Ishikawa (cell line): ENCODE measurements around the gene TMEM266.

ENCODE experiments used
- CEBPB ChIP-seq: IDR thresholded peaks from 2 replicates; pipeline ENCODE4 v1.6.1; 2012
- CREB1 ChIP-seq: IDR thresholded peaks from 2 replicates; pipeline ENCODE4 v1.6.1; 2012; ENCODE audit warnings: low read depth
- EGR1 ChIP-seq: IDR thresholded peaks from 2 replicates; pipeline ENCODE4 v1.6.1; 2012
- EP300 ChIP-seq: IDR thresholded peaks from 2 replicates; pipeline ENCODE4 v1.6.1; 2012; ENCODE audit warnings: borderline replicate concordance
- FOXM1 ChIP-seq: IDR thresholded peaks from 2 replicates; pipeline ENCODE4 v1.6.1; 2012; ENCODE audit warnings: low read depth, borderline replicate concordance
- MAX ChIP-seq: IDR thresholded peaks from 2 replicates; pipeline ENCODE4 v1.6.1; 2012
- NFIC ChIP-seq: IDR thresholded peaks from 2 replicates; pipeline ENCODE4 v1.6.1; 2012
- RAD21 ChIP-seq: IDR thresholded peaks from 2 replicates; pipeline ENCODE4 v1.6.1; 2012; ENCODE audit warnings: low read depth
- REST ChIP-seq: IDR thresholded peaks from 2 replicates; pipeline ENCODE4 v1.6.1; 2012; ENCODE audit warnings: low read depth, mild to moderate bottlenecking
- TAF1 ChIP-seq: IDR thresholded peaks from 2 replicates; pipeline ENCODE4 v1.6.1; 2012; ENCODE audit warnings: low read depth, mild to moderate bottlenecking
- TCF12 ChIP-seq: IDR thresholded peaks from 2 replicates; pipeline ENCODE4 v1.6.1; 2012; ENCODE audit warnings: low read depth
- TEAD4 ChIP-seq: IDR thresholded peaks from 2 replicates; pipeline ENCODE4 v1.6.1; 2012
- YY1 ChIP-seq: IDR thresholded peaks from 2 replicates; pipeline ENCODE4 v1.6.1; 2012; ENCODE audit warnings: low read depth
- ZBTB7A ChIP-seq: IDR thresholded peaks from 2 replicates; pipeline ENCODE4 v1.6.1; 2012; ENCODE audit warnings: low read depth
- TF ChIP-seq, protein P1 (sequence below): IDR thresholded peaks from 2 replicates; pipeline ENCODE4 v1.6.1; 2012

TMEM266 gene

GRCh38 chr15:76169018-76169417, 109.2 kb downstream of the TMEM266 start:
- TF ChIP-seq ZBTB7A, result no peak
- no peak for TF ChIP-seq CEBPB
- no peak for TF ChIP-seq TAF1
- no peak for TF ChIP-seq MAX
- TF ChIP-seq YY1, result peak; percentile 90
- TF ChIP-seq, protein P1, sequence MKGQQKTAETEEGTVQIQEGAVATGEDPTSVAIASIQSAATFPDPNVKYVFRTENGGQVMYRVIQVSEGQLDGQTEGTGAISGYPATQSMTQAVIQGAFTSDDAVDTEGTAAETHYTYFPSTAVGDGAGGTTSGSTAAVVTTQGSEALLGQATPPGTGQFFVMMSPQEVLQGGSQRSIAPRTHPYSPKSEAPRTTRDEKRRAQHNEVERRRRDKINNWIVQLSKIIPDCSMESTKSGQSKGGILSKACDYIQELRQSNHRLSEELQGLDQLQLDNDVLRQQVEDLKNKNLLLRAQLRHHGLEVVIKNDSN, result peak; percentile 92
- no peak for TF ChIP-seq NFIC
- TF ChIP-seq EP300, result no peak
- TF ChIP-seq CREB1, result no peak
- TF ChIP-seq FOXM1, result no peak
- no peak for TF ChIP-seq EGR1

DNA sequence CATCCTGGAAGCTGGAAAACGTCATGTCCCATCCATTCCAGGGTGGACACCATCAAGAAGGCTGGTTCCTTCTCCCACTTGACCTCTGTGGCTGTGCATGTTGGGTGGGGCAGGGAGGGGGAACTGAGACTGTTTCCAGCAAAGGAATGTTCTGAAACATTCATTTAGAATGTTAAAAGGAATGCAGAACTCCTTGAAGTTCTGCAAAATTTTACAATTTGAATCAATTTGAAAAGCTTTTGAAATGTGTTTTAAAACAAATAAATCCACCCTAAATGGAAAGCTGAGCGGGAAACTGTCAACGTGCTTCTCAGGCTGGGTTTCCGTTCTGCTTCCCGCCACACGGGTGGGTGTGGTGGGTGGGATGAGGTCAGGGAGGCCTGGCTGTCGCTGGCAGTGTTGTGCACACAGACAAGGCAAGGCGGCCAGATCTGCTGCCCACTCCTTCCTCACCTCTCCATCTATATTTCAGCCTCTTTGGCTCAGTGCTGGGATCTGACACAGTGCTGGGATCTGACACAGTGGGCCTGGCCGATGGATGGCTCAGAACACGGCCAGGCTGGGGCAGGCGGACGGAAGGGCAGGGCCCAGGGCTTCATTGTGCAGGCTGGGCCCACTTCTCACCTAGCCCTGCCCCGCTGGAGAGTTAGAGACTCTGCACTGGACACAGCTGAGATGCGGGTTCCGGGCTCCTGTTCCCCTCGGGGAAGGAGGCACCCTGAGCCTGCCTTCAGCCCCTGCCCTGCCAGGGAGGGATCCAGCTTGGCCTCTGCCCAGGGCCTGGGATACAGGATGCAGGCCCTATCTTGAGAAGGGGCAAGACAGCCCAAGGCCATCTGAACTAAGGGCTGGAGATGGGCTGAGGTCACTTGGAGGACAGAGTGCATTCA, 110.4 kb downstream of the TMEM266 start:
- no peak for TF ChIP-seq ZBTB7A
- no peak for TF ChIP-seq TEAD4

DNA sequence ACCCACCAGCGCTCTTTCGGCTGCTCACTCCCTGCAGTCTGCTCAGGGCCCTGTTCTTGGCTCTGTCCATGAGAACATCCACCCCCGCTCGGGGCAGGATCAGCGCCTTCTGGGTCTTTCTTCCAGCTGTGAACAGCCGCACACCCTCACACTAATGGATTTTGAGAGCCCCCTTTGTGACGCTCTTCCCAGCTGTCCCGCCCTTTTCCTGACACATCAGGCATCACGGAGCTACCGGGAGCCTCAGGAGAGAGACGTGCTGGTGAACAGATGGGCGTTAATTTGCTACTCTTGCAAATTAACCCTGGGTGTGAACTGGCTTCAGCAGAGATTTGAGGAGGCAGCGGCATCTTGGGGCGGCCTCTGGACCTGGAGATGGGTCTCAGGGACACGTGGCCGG, 113.0 kb downstream of the TMEM266 start:
- TF ChIP-seq CREB1, result no peak
- TF ChIP-seq RAD21, result no peak
- TF ChIP-seq YY1, result no peak
- no peak for TF ChIP-seq TAF1
- TF ChIP-seq ZBTB7A, result no peak
- TF ChIP-seq REST, result no peak
- TF ChIP-seq NFIC, result no peak
- no peak for TF ChIP-seq MAX
- TF ChIP-seq EGR1, result no peak

GRCh38 chr15:76173317-76173834, 113.6 kb downstream of the TMEM266 start:
- no peak for TF ChIP-seq TEAD4
- TF ChIP-seq FOXM1, result no peak
- TF ChIP-seq MAX, result no peak
- no peak for TF ChIP-seq EP300
- TF ChIP-seq CREB1, result no peak
- no peak for TF ChIP-seq YY1
- TF ChIP-seq TAF1, result no peak
- TF ChIP-seq REST, result no peak
- no peak for TF ChIP-seq CEBPB
- no peak for TF ChIP-seq TCF12

GRCh38 chr15:76174654-76175053, 114.9 kb downstream of the TMEM266 start:
- TF ChIP-seq ZBTB7A (no peak), YY1 (no peak)

DNA sequence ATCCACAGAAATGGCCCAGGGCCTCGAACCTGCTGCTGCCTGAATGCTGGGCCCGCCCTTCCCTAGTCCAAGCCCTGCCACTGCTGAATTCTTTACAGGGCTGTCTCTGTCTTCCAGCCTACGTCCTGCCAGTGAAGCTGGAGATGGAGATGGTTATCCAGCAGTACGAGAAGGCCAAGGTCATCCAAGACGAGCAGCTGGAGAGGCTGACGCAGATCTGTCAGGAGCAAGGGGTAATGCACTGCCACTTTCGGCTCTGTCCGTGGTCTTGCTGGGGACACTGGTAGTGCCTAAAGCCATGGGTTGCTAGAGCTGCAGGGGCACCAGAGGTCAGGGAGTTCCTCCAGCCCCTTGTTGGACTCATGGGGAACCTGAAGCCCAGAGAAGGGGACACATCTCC, 115.7 kb downstream of the TMEM266 start:
- TF ChIP-seq FOXM1 (no peak), YY1 (no peak), CEBPB (no peak), CREB1 (no peak), EGR1 (no peak), TCF12 (no peak), EP300 (no peak), REST (no peak), RAD21 (no peak), TAF1 (no peak), NFIC (no peak), ZBTB7A (no peak), TEAD4 (no peak), MAX (no peak)
- TF ChIP-seq, protein P1, result no peak
